Uterus (tissue), 2 donors: ENCODE results near the gene FDX1.
"Not testable (repeated sequence)": the region's sequence is repeated elsewhere in the genome, so short reads cannot be mapped to it uniquely, and the experiment has no call there.

Experiments used
- CTCF ChIP-seq, 4 experiments: fragments of 200-600 bp in 2 of 4; fragments of 450-650 bp in 2 of 4; sonication (generic) in 2 of 4; IDR thresholded peaks; one replicate each; pipeline ENCODE4 v1.5.1; 2016 to 2019; ENCODE audit warnings: antibody characterized with exemption in 4 of 4, mild to moderate bottlenecking in 2 of 4, moderate library complexity in 1 of 4
- POLR2A ChIP-seq, 2 donors: fragments of 450-650 bp; IDR thresholded peaks; one replicate each; pipeline ENCODE4 v1.6.1; 2016; ENCODE audit warnings: antibody characterized with exemption in 2 of 2, mild to moderate bottlenecking in 1 of 2, moderate library complexity in 1 of 2

- TF ChIP-seq POLR2A, CTCF (IDR thresholded peaks at IDR 0.05): not testable (repeated sequence)
These were observed 41.5 kb upstream of the FDX1 start for GRCh38 chr11:110388231-110388630.
